Coronary artery (tissue), 2 donors: ENCODE data around the gene LGALS9.

ENCODE experiments used
- DNase-seq: peaks from one replicate; pipeline ENCODE4 v3.0.0-alpha.2; 2017; ENCODE audit warnings: low spot score
- H3K27ac ChIP-seq, 2 donors: fragments of 200-600 bp; sonication (generic); one replicate each; pipeline ENCODE4 v1.5.1; 2016 to 2019
- H3K4me3 ChIP-seq: fragments of 200-600 bp; sonication (generic); 2 replicates; pipeline ENCODE4 v1.5.1; 2016; ENCODE audit warnings: mild to moderate bottlenecking, moderate library complexity
- CTCF ChIP-seq: fragments of 200-600 bp; sonication (generic); IDR thresholded peaks from one replicate; pipeline ENCODE4 v1.5.1; 2019; ENCODE audit warnings: antibody characterized with exemption

LGALS9 gene

GRCh38 chr17:27591986-27592385 is 39.0 kb upstream of the LGALS9 start:
- Histone ChIP-seq H3K27ac (no peak overlapping the region), H3K4me3 (no peak overlapping the region)
- TF ChIP-seq CTCF, result no peak
- DNase-seq, result no peak

- DNase-seq, result no peak
- H3K4me3 ChIP-seq, result no peak overlapping the region
- no peak for TF ChIP-seq CTCF
- no peak overlapping the region for H3K27ac ChIP-seq
Observed at GRCh38 chr17:27593232-27593856, 37.6 kb upstream of the LGALS9 start.

GRCh38 chr17:27593857-27594255 is 37.1 kb upstream of the LGALS9 start:
- no peak for TF ChIP-seq CTCF
- no peak for DNase-seq
- Histone ChIP-seq H3K27ac (no peak overlapping the region), H3K4me3 (no peak overlapping the region)

GRCh38 chr17:27595208-27595607 is 35.8 kb upstream of the LGALS9 start:
- H3K4me3 ChIP-seq, result no peak overlapping the region
- no peak for TF ChIP-seq CTCF
- no peak for DNase-seq
- H3K27ac ChIP-seq, result no peak overlapping the region

- H3K4me3 ChIP-seq, result no peak overlapping the region
- TF ChIP-seq CTCF, result no peak
- no peak overlapping the region for H3K27ac ChIP-seq
- no peak for DNase-seq
Observed at GRCh38 chr17:27596096-27596495, 34.9 kb upstream of the LGALS9 start.

- TF ChIP-seq CTCF, result no peak
- DNase-seq, result no peak
- no peak overlapping the region for H3K4me3 ChIP-seq
- no peak overlapping the region for H3K27ac ChIP-seq
Observed at GRCh38 chr17:27596566-27597187, 34.3 kb upstream of the LGALS9 start.

GRCh38 chr17:27597188-27597580 is 33.8 kb upstream of the LGALS9 start:
- Histone ChIP-seq H3K4me3 (no peak overlapping the region), H3K27ac (no peak overlapping the region)
- no peak for DNase-seq

More at GRCh38 chr17:27597188-27597580, 33.8 kb upstream of the LGALS9 start:
- no peak for TF ChIP-seq CTCF
